Activated B cell treated with CpG ODN at 0.5 μM for 24 hours (primary cell): ENCODE results near the gene FRA10AC1. TPM values are rescaled to one million over a fixed set of nuclear protein-coding genes. Genes with fewer than 3 reads are reported as not detected.

ENCODE experiments used
- ATAC-seq: fragments of 200-7000 bp; cut with Tn5 transposase; one replicate; pipeline ENCODE4 v1.10.0; 2021; ENCODE audit warnings: low read depth, mild to moderate bottlenecking, moderate library complexity
- CTCF ChIA-PET: fragments of 350-600 bp; sonication (Branson Sonifier 250); formaldehyde crosslinking; loops from one replicate; lab custom pipeline; 2021; ENCODE audit warnings: antibody characterized with exemption; lab: Charles Lee
- POLR2A ChIA-PET: fragments of 350-600 bp; sonication (Branson Sonifier 250); formaldehyde crosslinking; loops from one replicate; lab custom pipeline; 2021; ENCODE audit warnings: antibody characterized with exemption; lab: Charles Lee
- DNase-seq: peaks from one replicate; pipeline ENCODE4 v3.0.0; 2022
- H3K27ac Mint-ChIP-seq: one replicate; pipeline ENCODE4 v1.8.0; 2020; ENCODE audit warnings: mixed read lengths
- H3K27me3 Mint-ChIP-seq: one replicate; pipeline ENCODE4 v1.8.0; 2021; ENCODE audit warnings: mixed read lengths
- H3K36me3 Mint-ChIP-seq: one replicate; pipeline ENCODE4 v1.8.0; 2021; ENCODE audit warnings: low read depth, mixed read lengths
- H3K4me1 Mint-ChIP-seq: one replicate; pipeline ENCODE4 v1.8.0; 2021; ENCODE audit warnings: mixed read lengths
- H3K4me3 Mint-ChIP-seq: one replicate; pipeline ENCODE4 v1.8.0; 2020; ENCODE audit warnings: mild to moderate bottlenecking, mixed read lengths
- H3K9me3 Mint-ChIP-seq: one replicate; pipeline ENCODE4 v1.8.0; 2020; ENCODE audit warnings: mixed read lengths
- CTCF ChIP-seq: fragments of 200-600 bp; IDR thresholded peaks from one replicate; pipeline ENCODE4 v1.8.0; 2022; ENCODE audit warnings: antibody characterized with exemption, mild to moderate bottlenecking
- intact Hi-C: fragments of 100-400 bp; cut with micrococcal nuclease; formaldehyde crosslinking; loops from one replicate; pipeline ENCODE4 v1.15.1; 2024
- total RNA-seq: library from RNA; stranded (reverse); gene quantifications from 2 replicates; pipeline ENCODE4 v1.2.3, GENCODE V29; 2022

The FRA10AC1 gene
- 20.3 and 24.8 TPM in 2 replicates for total RNA-seq

GRCh38 chr10:93702210-93703001 is at the start of gene FRA10AC1:
FRA10AC1 (minus strand) TSS chr10:93702592; CDS start chr10:93700106, 2,486 bp downstream.
- ChIA-PET CTCF (interaction anchor here (0.9 to 2.8 kb wide), 6 partner anchors 40 to 156 kb away, joined by 3 to 21 read pairs (median 4); no protein-coding TSS in a partner anchor), POLR2A (interaction anchor here (0.6 to 2.2 kb wide), 15 partner anchors 9 to 1904 kb away, joined by 3 to 12 read pairs (median 4); partner anchors contain the start of genes HELLS and TNKS2)
- H3K27me3 Mint-ChIP-seq = no peaks in the 10 kb centered on the region
- no peak within 1 kb of the TSS for H3K27ac Mint-ChIP-seq
- no peak within 1 kb of the TSS for H3K4me3 Mint-ChIP-seq
- DNase-seq = peak; percentile 87
- ATAC-seq = peak; percentile 88
- intact Hi-C loops = loop anchor here (1.0 to 10.0 kb wide), 14 partner anchors 13 to 1408 kb away; partner anchors contain the start of genes CEP55, CPEB3, EXOC6 and KIF11
- peaks cover 17% of the 10 kb centered on the region for H3K36me3 Mint-ChIP-seq
- TF ChIP-seq CTCF = no peak
- peaks cover 11% of the 10 kb centered on the region for H3K4me1 Mint-ChIP-seq
- H3K9me3 Mint-ChIP-seq = no peaks in the 10 kb centered on the region

GRCh38 chr10:93751832-93752231 is 49.4 kb upstream of the FRA10AC1 start:
- Mint-ChIP-seq H3K4me1 (peaks cover 8% of the 10 kb centered on the region), H3K4me3 (peak overlapping the region; percentile 56), H3K9me3 (no peaks in the 10 kb centered on the region), H3K36me3 (no peaks in the 10 kb centered on the region), H3K27me3 (peaks cover 33% of the 10 kb centered on the region), H3K27ac (no peak overlapping the region)
- ChIA-PET POLR2A (interaction anchor here (1.2 kb wide), 1 partner anchor 49 kb away, joined by 4 read pairs; the partner anchor contains the start of gene FRA10AC1), CTCF (interaction anchor here (0.9 kb wide), 1 partner anchor 57 kb away, joined by 3 read pairs; no protein-coding TSS in a partner anchor)
- DNase-seq = no peak
- TF ChIP-seq CTCF = no peak
- ATAC-seq = peak; percentile 68
- intact Hi-C loops = loop anchor here (1.0 kb wide), 1 partner anchor 50 kb away; the partner anchor contains the start of gene FRA10AC1

GRCh38 chr10:93751124-93751523 is 48.7 kb upstream of the FRA10AC1 start:
- no peak for ATAC-seq
- TF ChIP-seq CTCF = no peak
- DNase-seq = no peak
- Mint-ChIP-seq H3K27ac (no peak overlapping the region), H3K9me3 (no peaks in the 10 kb centered on the region), H3K36me3 (no peaks in the 10 kb centered on the region), H3K27me3 (peaks cover 26% of the 10 kb centered on the region), H3K4me3 (no peak overlapping the region), H3K4me1 (peaks cover 10% of the 10 kb centered on the region)
- POLR2A ChIA-PET = no interaction called here
- intact Hi-C loops = no loop called here
- CTCF ChIA-PET = no interaction called here

GRCh38 chr10:93749218-93749799 is 46.9 kb upstream of the FRA10AC1 start:
- POLR2A ChIA-PET = interaction anchor here (0.7 to 1.0 kb wide), 2 partner anchors 46 to 1629 kb away, joined by 3 read pairs; no protein-coding TSS in a partner anchor
- H3K4me1 Mint-ChIP-seq = peaks cover 10% of the 10 kb centered on the region
- no peaks in the 10 kb centered on the region for H3K9me3 Mint-ChIP-seq
- no peak overlapping the region for H3K27ac Mint-ChIP-seq
- DNase-seq (no peak), ATAC-seq (no peak)
- intact Hi-C loops = no loop called here
- TF ChIP-seq CTCF = no peak
- CTCF ChIA-PET = interaction anchor here (1.1 kb wide), 1 partner anchor 66 kb away, joined by 4 read pairs; no protein-coding TSS in a partner anchor
- H3K4me3 Mint-ChIP-seq = no peak overlapping the region
- peaks cover 15% of the 10 kb centered on the region for H3K27me3 Mint-ChIP-seq
- no peaks in the 10 kb centered on the region for H3K36me3 Mint-ChIP-seq
